SH-SY5Y (cell line): Measurements from ENCODE around the gene APOBEC3H.

Experiments used
- GATA2 ChIP-seq: IDR thresholded peaks from 2 replicates; pipeline ENCODE4 v1.6.1; 2011; ENCODE audit warnings: mild to moderate bottlenecking, low read depth, low read length
- GATA3 ChIP-seq: IDR thresholded peaks from 2 replicates; pipeline ENCODE4 v1.6.1; 2011; ENCODE audit warnings: low read depth, mild to moderate bottlenecking, low read length, moderate library complexity

- TF ChIP-seq GATA3, result no peak
- TF ChIP-seq GATA2, result no peak
These were observed 38.2 kb downstream of the APOBEC3H start for GRCh38 chr22:39135092-39135896.
